ENCODE data around the gene VWCE.

DNA sequence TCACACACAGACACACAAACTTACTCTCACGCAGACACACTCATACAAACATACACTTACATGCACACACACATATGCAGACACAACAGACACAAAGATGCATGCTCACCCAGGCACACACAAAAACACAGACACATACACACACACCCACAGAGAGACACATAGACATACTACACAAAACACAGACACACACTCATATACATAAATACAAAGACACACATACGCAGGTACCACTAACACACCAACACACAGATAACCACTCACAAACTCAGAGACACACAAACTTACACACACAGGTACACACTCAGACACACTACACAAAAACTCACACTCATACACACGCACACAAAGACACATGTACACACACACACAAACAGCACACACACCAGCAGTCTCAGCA lies 22.4 kb downstream of the VWCE start:
- TF ChIP-seq, protein P1, sequence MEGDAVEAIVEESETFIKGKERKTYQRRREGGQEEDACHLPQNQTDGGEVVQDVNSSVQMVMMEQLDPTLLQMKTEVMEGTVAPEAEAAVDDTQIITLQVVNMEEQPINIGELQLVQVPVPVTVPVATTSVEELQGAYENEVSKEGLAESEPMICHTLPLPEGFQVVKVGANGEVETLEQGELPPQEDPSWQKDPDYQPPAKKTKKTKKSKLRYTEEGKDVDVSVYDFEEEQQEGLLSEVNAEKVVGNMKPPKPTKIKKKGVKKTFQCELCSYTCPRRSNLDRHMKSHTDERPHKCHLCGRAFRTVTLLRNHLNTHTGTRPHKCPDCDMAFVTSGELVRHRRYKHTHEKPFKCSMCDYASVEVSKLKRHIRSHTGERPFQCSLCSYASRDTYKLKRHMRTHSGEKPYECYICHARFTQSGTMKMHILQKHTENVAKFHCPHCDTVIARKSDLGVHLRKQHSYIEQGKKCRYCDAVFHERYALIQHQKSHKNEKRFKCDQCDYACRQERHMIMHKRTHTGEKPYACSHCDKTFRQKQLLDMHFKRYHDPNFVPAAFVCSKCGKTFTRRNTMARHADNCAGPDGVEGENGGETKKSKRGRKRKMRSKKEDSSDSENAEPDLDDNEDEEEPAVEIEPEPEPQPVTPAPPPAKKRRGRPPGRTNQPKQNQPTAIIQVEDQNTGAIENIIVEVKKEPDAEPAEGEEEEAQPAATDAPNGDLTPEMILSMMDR (IDR thresholded peaks at IDR 0.05) = no peak
- no peak for TF ChIP-seq POLR2A (IDR thresholded peaks at IDR 0.05)

All from right lobe of liver (tissue), 4 donors.